ENCODE measurements around the gene CAPZB.

DNA sequence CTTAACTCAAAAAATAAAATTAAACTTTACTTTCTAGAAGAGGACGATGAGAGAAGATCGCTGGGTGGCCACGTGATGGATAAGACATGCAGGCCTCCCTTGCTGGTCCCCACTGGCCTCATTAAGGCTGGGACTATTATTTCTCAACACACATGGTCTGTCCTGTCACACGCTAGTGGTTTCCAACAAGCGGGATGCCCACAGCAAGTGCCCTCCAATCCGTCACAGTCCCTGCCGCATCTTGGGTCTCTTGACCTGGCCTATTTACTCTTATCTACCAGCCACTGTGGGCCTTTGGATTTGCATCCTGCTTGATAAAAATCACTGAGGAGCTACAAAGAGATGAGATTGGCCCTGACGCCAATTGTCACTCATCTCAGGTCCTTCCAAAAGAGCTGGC is 30.0 kb downstream of the CAPZB start:
- TF ChIP-seq, protein P1, sequence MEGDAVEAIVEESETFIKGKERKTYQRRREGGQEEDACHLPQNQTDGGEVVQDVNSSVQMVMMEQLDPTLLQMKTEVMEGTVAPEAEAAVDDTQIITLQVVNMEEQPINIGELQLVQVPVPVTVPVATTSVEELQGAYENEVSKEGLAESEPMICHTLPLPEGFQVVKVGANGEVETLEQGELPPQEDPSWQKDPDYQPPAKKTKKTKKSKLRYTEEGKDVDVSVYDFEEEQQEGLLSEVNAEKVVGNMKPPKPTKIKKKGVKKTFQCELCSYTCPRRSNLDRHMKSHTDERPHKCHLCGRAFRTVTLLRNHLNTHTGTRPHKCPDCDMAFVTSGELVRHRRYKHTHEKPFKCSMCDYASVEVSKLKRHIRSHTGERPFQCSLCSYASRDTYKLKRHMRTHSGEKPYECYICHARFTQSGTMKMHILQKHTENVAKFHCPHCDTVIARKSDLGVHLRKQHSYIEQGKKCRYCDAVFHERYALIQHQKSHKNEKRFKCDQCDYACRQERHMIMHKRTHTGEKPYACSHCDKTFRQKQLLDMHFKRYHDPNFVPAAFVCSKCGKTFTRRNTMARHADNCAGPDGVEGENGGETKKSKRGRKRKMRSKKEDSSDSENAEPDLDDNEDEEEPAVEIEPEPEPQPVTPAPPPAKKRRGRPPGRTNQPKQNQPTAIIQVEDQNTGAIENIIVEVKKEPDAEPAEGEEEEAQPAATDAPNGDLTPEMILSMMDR (conservative IDR thresholded peaks at IDR 0.05; ENCODE audit: low read depth, low read length), result no peak
- TF ChIP-seq POLR2A (IDR thresholded peaks at IDR 0.05; ENCODE audit: low read depth, low read length) (no peak), RAD21 (IDR thresholded peaks at IDR 0.05; ENCODE audit: low read length) (no peak), RFX5 (IDR thresholded peaks at IDR 0.05; ENCODE audit: low read depth, low read length) (no peak), FOS (IDR thresholded peaks at IDR 0.05; ENCODE audit: low read depth, low read length) (no peak)
